ENCODE data around the gene STAMBPL1.
A peak's percentile ranks its signal among the peaks of the same experiment; 100 is the strongest.

Gene STAMBPL1

GRCh38 chr10:88889559-88890337 is 9.7 kb downstream of the STAMBPL1 start:
- TF ChIP-seq CTCF (IDR thresholded peaks at IDR 0.05; ENCODE audit: low read depth, low read length, missing control alignments), result no peak
- Histone ChIP-seq H3K27ac (no peak overlapping the region), H3K27me3 (replicated peaks) (no peaks in the 10 kb centered on the region), H3K36me3 (replicated peaks) (no peaks in the 10 kb centered on the region), H3K4me3 (ENCODE audit: low read depth, low read length) (no peak overlapping the region)
- in situ Hi-C loops (cut with HindIII; ENCODE audit: low pct_ligation_motif_present, low sequenced_read_pairs), result no loop called here
- DNase-seq, result no peak

- no peak overlapping the region for H3K4me3 ChIP-seq (ENCODE audit: low read depth, low read length)
- H3K27ac ChIP-seq, result peak overlapping the region; percentile 32
- H3K36me3 ChIP-seq (replicated peaks), result no peaks in the 10 kb centered on the region
- in situ Hi-C loops (cut with HindIII; ENCODE audit: low pct_ligation_motif_present, low sequenced_read_pairs), result no loop called here
- no peak for TF ChIP-seq CTCF (IDR thresholded peaks at IDR 0.05; ENCODE audit: low read depth, low read length, missing control alignments)
- H3K27me3 ChIP-seq (replicated peaks), result no peaks in the 10 kb centered on the region
- no peak for DNase-seq
Observed at GRCh38 chr10:88890681-88891381, 10.8 kb downstream of the STAMBPL1 start.

GRCh38 chr10:88892222-88892967 is 12.3 kb downstream of the STAMBPL1 start:
- DNase-seq, result peak; percentile 47
- no peaks in the 10 kb centered on the region for H3K36me3 ChIP-seq (replicated peaks)
- no peak overlapping the region for H3K4me3 ChIP-seq (ENCODE audit: low read depth, low read length)
- no peak for TF ChIP-seq CTCF (IDR thresholded peaks at IDR 0.05; ENCODE audit: low read depth, low read length, missing control alignments)
- H3K27ac ChIP-seq, result no peak overlapping the region
- in situ Hi-C loops (cut with HindIII; ENCODE audit: low pct_ligation_motif_present, low sequenced_read_pairs), result no loop called here
- no peaks in the 10 kb centered on the region for H3K27me3 ChIP-seq (replicated peaks)

GRCh38 chr10:88893611-88894010 is 13.6 kb downstream of the STAMBPL1 start:
- Histone ChIP-seq H3K36me3 (replicated peaks) (no peaks in the 10 kb centered on the region), H3K4me3 (ENCODE audit: low read depth, low read length) (no peak overlapping the region), H3K27ac (no peak overlapping the region), H3K27me3 (replicated peaks) (no peaks in the 10 kb centered on the region)
- in situ Hi-C loops (cut with HindIII; ENCODE audit: low pct_ligation_motif_present, low sequenced_read_pairs), result no loop called here
- no peak for TF ChIP-seq CTCF (IDR thresholded peaks at IDR 0.05; ENCODE audit: low read depth, low read length, missing control alignments)
- DNase-seq, result no peak

- TF ChIP-seq CTCF (IDR thresholded peaks at IDR 0.05; ENCODE audit: low read depth, low read length, missing control alignments), result no peak
- Histone ChIP-seq H3K4me3 (ENCODE audit: low read depth, low read length) (no peak overlapping the region), H3K27ac (no peak overlapping the region), H3K36me3 (replicated peaks) (no peaks in the 10 kb centered on the region), H3K27me3 (replicated peaks) (no peaks in the 10 kb centered on the region)
- no peak for DNase-seq
- in situ Hi-C loops (cut with HindIII; ENCODE audit: low pct_ligation_motif_present, low sequenced_read_pairs), result no loop called here
Observed at GRCh38 chr10:88895250-88895649, 15.2 kb downstream of the STAMBPL1 start.

All from brain microvascular endothelial cell (primary cell).